ENCODE results near the gene UNC119. TPM values are rescaled to one million over a fixed set of nuclear protein-coding genes. Genes with fewer than 3 reads are reported as not detected.

Gene UNC119
- total RNA-seq, 1 experiment from 2014 or later = 43.2 TPM

GRCh38 chr17:28503420-28503819 lies 49.0 kb downstream of the UNC119 start:
- H3K9me2 ChIP-seq (ENCODE audit: insufficient read depth) = no peaks in the 10 kb centered on the region
- no peaks in the 10 kb centered on the region for H3K36me3 ChIP-seq (ENCODE audit: control insufficient read depth in 1 of 2, insufficient read depth in 2 of 2, low read length in 2 of 2)
- ATAC-seq (no peak), DNase-seq (ENCODE audit: low read depth, low spot score) (no peak)
- H3K4me3 ChIP-seq (replicated peaks in 1 of 2; ENCODE audit: low read depth in 1 of 2, low read length in 2 of 2) = no peak overlapping the region
- ChIA-PET RAD21 (ENCODE audit: low non-redundant PET in 1 of 2, low total read pairs in 2 of 2, uncharacterized antibody in 2 of 2, unreplicated experiment in 2 of 2) (no interaction called here), POLR2A (no interaction called here), CTCF (no interaction called here)
- H3K4me1 ChIP-seq (ENCODE audit: control insufficient read depth in 1 of 2, insufficient read depth in 2 of 2, low read length in 2 of 2) = no peaks in the 10 kb centered on the region
- no peaks in the 10 kb centered on the region for H4K20me1 ChIP-seq (ENCODE audit: insufficient read depth)
- no peak overlapping the region for H3K27ac ChIP-seq (ENCODE audit: low read depth, low read length)
- H3K79me2 ChIP-seq (ENCODE audit: insufficient read depth, low read length) = no peaks in the 10 kb centered on the region
- H2AFZ ChIP-seq (ENCODE audit: low read depth, low read length, poor library complexity, severe bottlenecking) = no peak overlapping the region
- no peak overlapping the region for H3K9ac ChIP-seq (ENCODE audit: low read length)
- no TSS peak for BruUV-seq (replicated peaks)
- intact Hi-C loops (cut with micrococcal nuclease) = no loop called here
- no peak for TF ChIP-seq ZBTB33 (IDR thresholded peaks at IDR 0.05; ENCODE audit: extremely low read depth, insufficient replicate concordance, low read length)
- TF ChIP-seq TCF7L2 (IDR thresholded peaks at IDR 0.05; ENCODE audit: borderline replicate concordance, extremely low read depth, insufficient read depth, insufficient read length) = no peak
- no peak for TF ChIP-seq JUND (IDR thresholded peaks at IDR 0.05)
- TF ChIP-seq EZH2phosphoT487 (IDR thresholded peaks at IDR 0.05; ENCODE audit: borderline replicate concordance) = no peak
- no peak for TF ChIP-seq POLR2A (IDR thresholded peaks at IDR 0.05; ENCODE audit: borderline replicate concordance, extremely low read depth, insufficient read depth, insufficient read length)
- H3K27me3 ChIP-seq (ENCODE audit: insufficient read depth, low read length) = no peaks in the 10 kb centered on the region
- no peaks in the 10 kb centered on the region for H3K9me3 ChIP-seq (ENCODE audit: control insufficient read depth in 1 of 2, insufficient read depth in 1 of 2, low read depth in 1 of 2, low read length in 2 of 2)
- H3K4me2 ChIP-seq (ENCODE audit: low read length) = no peak overlapping the region

GRCh38 chr17:28501421-28502284 lies 50.8 kb downstream of the UNC119 start:
- no peak for ATAC-seq
- Histone ChIP-seq H3K9me3 (ENCODE audit: control insufficient read depth in 1 of 2, insufficient read depth in 1 of 2, low read depth in 1 of 2, low read length in 2 of 2) (no peaks in the 10 kb centered on the region), H4K20me1 (ENCODE audit: insufficient read depth) (no peaks in the 10 kb centered on the region), H2AFZ (ENCODE audit: low read depth, low read length, poor library complexity, severe bottlenecking) (no peak overlapping the region), H3K9me2 (ENCODE audit: insufficient read depth) (no peaks in the 10 kb centered on the region), H3K27me3 (ENCODE audit: insufficient read depth, low read length) (no peaks in the 10 kb centered on the region), H3K9ac (ENCODE audit: low read length) (no peak overlapping the region), H3K27ac (ENCODE audit: low read depth, low read length) (no peak overlapping the region), H3K4me2 (ENCODE audit: low read length) (no peak overlapping the region), H3K4me3 (replicated peaks in 1 of 2; ENCODE audit: low read depth in 1 of 2, low read length in 2 of 2) (no peak overlapping the region), H3K36me3 (ENCODE audit: control insufficient read depth in 1 of 2, insufficient read depth in 2 of 2, low read length in 2 of 2) (no peaks in the 10 kb centered on the region), H3K4me1 (ENCODE audit: control insufficient read depth in 1 of 2, insufficient read depth in 2 of 2, low read length in 2 of 2) (no peaks in the 10 kb centered on the region; a peak in 1 of 4 replicates), H3K79me2 (ENCODE audit: insufficient read depth, low read length) (no peaks in the 10 kb centered on the region)
- POLR2A ChIA-PET = no interaction called here
- intact Hi-C loops (cut with micrococcal nuclease) = no loop called here
- no peak for DNase-seq (ENCODE audit: low read depth, low spot score)
- BruUV-seq (replicated peaks) = no TSS peak
- CTCF ChIA-PET = no interaction called here
- RAD21 ChIA-PET (ENCODE audit: low non-redundant PET in 1 of 2, low total read pairs in 2 of 2, uncharacterized antibody in 2 of 2, unreplicated experiment in 2 of 2) = no interaction called here
- TF ChIP-seq CBX3 (IDR thresholded peaks at IDR 0.05; ENCODE audit: low read depth) = no peak
- no peak for TF ChIP-seq YY1 (IDR thresholded peaks at IDR 0.05; ENCODE audit: extremely low read depth, insufficient replicate concordance, low read depth, low read length)
- TF ChIP-seq ZNF274 (IDR thresholded peaks at IDR 0.05; ENCODE audit: low read depth, low read length) = no peak
- no peak for TF ChIP-seq EZH2 (IDR thresholded peaks at IDR 0.05)
- no peak for TF ChIP-seq JUND (IDR thresholded peaks at IDR 0.05)
- no peak for TF ChIP-seq POLR2A (IDR thresholded peaks at IDR 0.05; ENCODE audit: borderline replicate concordance, extremely low read depth, insufficient read depth, insufficient read length)
- no peak for TF ChIP-seq REST (IDR thresholded peaks at IDR 0.05; ENCODE audit: low read depth)
- no peak for TF ChIP-seq ELF1 (IDR thresholded peaks at IDR 0.05; ENCODE audit: borderline replicate concordance, low read depth)
- no peak for TF ChIP-seq POLR2AphosphoS5 (IDR thresholded peaks at IDR 0.05; ENCODE audit: low read depth, low read length)
- no peak for TF ChIP-seq MAX (IDR thresholded peaks at IDR 0.05)

Data from HCT116 (cell line).